Measurements from ENCODE around the gene ASTN2. TPM values are rescaled to one million over a fixed set of nuclear protein-coding genes. Genes with fewer than 3 reads are reported as not detected.

ASTN2 gene
- total RNA-seq, 4 donors from 2014 or later, result 0.94 to 5.6 (median 3.7) TPM

GRCh38 chr9:117008461-117008860, 406.4 kb downstream of the ASTN2 start:
- no peak for DNase-seq
- no peaks in the 10 kb centered on the region for H3K36me3 ChIP-seq
- no peak overlapping the region for H3K4me3 ChIP-seq (replicated peaks in 1 of 3)
- intact Hi-C loops (cut with DNase I), result no loop called here
- TF ChIP-seq POLR2A (IDR thresholded peaks at IDR 0.05), result no peak
- TF ChIP-seq CTCF (IDR thresholded peaks at IDR 0.05), result no peak
- no peaks in the 10 kb centered on the region for H3K4me1 ChIP-seq
- no peaks in the 10 kb centered on the region for H3K9me3 ChIP-seq
- no peak overlapping the region for H3K27ac ChIP-seq
- no peaks in the 10 kb centered on the region for H3K27me3 ChIP-seq

DNA sequence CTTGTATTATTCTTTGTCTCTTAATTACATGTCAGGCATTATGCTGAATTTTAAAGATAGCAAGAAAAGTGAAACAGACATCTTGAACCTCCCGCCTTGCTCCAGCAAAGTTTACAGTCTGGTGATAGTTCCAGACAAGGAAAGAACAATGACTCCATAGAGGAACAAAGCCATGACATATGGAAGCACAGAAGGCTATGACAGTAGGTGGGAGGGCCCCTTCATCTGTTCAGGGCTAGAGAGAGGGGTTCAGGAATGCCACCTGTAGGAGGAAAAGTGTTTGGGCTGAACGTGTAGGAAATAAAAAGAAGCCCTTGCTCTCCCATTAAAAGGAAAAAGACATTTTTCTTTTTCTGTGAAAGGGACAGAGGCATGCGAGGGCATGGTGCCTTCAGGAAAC, 412.2 kb downstream of the ASTN2 start:
- H3K4me3 ChIP-seq (replicated peaks in 1 of 3), result no peak overlapping the region
- intact Hi-C loops (cut with DNase I), result no loop called here
- TF ChIP-seq POLR2A (IDR thresholded peaks at IDR 0.05) (no peak), CTCF (IDR thresholded peaks at IDR 0.05) (no peak)
- 65 to 72% methylated on average over 3 of the region's 3 CpGs for WGBS, 2 donors
- no peaks in the 10 kb centered on the region for H3K27me3 ChIP-seq
- no peak overlapping the region for H3K27ac ChIP-seq
- no peaks in the 10 kb centered on the region for H3K36me3 ChIP-seq
- no peaks in the 10 kb centered on the region for H3K4me1 ChIP-seq
- no peak for DNase-seq
- no peaks in the 10 kb centered on the region for H3K9me3 ChIP-seq

DNA sequence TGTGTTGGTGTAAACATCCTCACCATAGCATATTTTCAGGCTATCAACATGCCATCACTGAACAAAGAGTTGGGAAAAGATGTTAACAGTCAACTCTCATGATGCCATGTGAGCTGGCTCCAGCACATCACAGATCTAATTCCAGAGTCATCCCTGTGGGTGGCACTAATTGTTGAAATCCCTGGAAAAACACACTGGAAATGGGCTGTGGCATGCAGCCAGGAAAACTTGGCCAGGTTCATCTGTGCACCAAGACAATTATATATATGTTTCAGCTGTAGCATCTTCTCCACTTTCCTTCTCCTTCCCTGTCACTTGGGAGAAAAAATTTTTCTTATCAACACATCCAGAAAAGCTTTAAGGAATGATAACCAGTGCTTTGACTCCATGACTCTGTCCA, 414.0 kb downstream of the ASTN2 start:
- no peak overlapping the region for H3K4me3 ChIP-seq (replicated peaks in 1 of 3)
- no peaks in the 10 kb centered on the region for H3K36me3 ChIP-seq
- no peak for DNase-seq
- intact Hi-C loops (cut with DNase I), result no loop called here
- no peaks in the 10 kb centered on the region for H3K4me1 ChIP-seq
- H3K27ac ChIP-seq, result no peak overlapping the region
- H3K27me3 ChIP-seq, result no peaks in the 10 kb centered on the region
- TF ChIP-seq POLR2A (IDR thresholded peaks at IDR 0.05), result no peak
- TF ChIP-seq CTCF (IDR thresholded peaks at IDR 0.05), result no peak
- no peaks in the 10 kb centered on the region for H3K9me3 ChIP-seq

DNA sequence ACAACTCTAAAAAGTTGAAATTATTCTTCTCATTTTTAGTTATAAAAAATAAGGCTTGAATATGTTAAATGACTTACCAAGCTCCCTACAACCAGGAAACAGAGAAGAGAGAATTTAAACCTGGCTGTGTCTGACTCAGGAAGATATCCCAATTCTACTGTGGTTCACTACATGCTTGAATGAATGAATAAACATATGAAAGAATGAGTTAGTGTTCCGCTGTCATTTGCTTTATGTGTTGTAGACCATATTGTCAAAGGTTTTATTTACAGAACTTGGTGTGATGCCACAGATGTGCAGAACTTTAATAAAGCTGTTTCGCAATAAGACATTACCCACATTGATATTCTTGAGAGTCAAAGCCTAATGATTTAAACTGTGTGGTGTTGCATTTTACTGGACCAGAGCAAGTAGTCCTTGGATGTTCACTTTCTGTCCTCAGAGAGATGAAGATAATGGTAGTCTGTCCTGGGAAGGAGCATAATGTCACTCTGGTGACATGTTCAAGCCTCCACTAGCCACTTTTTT, 414.6 kb downstream of the ASTN2 start:
- no peak for TF ChIP-seq CTCF (IDR thresholded peaks at IDR 0.05)
- TF ChIP-seq POLR2A (IDR thresholded peaks at IDR 0.05), result no peak
- H3K4me3 ChIP-seq (replicated peaks in 1 of 3), result no peak overlapping the region

GRCh38 chr9:116998305-116998704, 416.6 kb downstream of the ASTN2 start:
- intact Hi-C loops (cut with DNase I), result no loop called here
- Histone ChIP-seq H3K27me3 (no peaks in the 10 kb centered on the region), H3K4me3 (replicated peaks in 1 of 3) (no peak overlapping the region), H3K4me1 (no peaks in the 10 kb centered on the region), H3K36me3 (no peaks in the 10 kb centered on the region), H3K27ac (no peak overlapping the region), H3K9me3 (no peaks in the 10 kb centered on the region)
- no peak for DNase-seq
- TF ChIP-seq CTCF (IDR thresholded peaks at IDR 0.05) (no peak), POLR2A (IDR thresholded peaks at IDR 0.05) (no peak)

More for the DNA sequence above, 414.6 kb downstream of the ASTN2 start:
- no peak for DNase-seq
- WGBS, 2 donors, result 96 to 97% methylated on average over 2 of the region's 2 CpGs
- intact Hi-C loops (cut with DNase I), result no loop called here
- Histone ChIP-seq H3K27ac (no peak overlapping the region), H3K27me3 (no peaks in the 10 kb centered on the region), H3K36me3 (no peaks in the 10 kb centered on the region), H3K9me3 (no peaks in the 10 kb centered on the region), H3K4me1 (no peaks in the 10 kb centered on the region)

Data from thyroid gland (tissue), 4 donors.